VCaP (cell line): ENCODE data around the gene SMARCD1.
A peak's percentile ranks its signal among the peaks of the same experiment; 100 is the strongest.

Experiments
- H3K27ac ChIP-seq: fragments of 450-650 bp; 2 replicates; pipeline ENCODE4 v1.5.1; 2017
- TF ChIP-seq, protein P1 (sequence below): fragments of 450-650 bp; conservative IDR thresholded peaks from 2 replicates; pipeline ENCODE4 v1.5.1; 2017; ENCODE audit warnings: mild to moderate bottlenecking, moderate library complexity

Gene SMARCD1

DNA sequence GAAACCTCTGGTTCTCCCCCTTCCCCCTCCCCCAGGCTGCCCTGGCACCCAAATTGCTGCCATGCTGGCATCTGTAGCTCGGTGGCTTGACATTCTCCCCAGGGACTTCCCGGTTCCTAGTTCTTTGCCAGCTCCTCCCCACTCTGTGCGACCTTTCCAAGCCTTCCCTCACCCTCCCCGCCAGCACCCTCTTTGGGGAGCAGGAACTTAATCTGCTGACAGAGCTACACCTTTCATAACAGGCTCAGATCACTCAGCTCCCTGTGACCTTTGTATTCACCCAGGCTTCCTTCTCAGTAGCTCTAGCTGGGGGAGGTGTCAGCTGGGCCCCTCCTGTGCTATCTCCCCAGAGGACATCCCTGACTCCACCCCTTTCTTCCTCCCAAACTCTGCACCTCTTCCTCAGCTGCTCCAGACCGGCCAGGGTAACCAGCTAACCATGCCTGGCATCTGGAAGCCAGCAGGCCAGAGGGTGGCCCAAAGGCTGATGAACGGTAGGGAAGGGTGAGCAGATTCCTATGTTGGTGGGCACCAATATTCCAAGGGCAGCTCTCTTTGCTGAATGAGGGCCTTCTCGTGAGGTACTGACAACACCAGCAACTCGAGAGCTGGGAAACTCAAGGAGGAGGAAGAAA is 25.1 kb downstream of the SMARCD1 start:
- peak overlapping the region; percentile 63 for H3K27ac ChIP-seq
- TF ChIP-seq, protein P1, sequence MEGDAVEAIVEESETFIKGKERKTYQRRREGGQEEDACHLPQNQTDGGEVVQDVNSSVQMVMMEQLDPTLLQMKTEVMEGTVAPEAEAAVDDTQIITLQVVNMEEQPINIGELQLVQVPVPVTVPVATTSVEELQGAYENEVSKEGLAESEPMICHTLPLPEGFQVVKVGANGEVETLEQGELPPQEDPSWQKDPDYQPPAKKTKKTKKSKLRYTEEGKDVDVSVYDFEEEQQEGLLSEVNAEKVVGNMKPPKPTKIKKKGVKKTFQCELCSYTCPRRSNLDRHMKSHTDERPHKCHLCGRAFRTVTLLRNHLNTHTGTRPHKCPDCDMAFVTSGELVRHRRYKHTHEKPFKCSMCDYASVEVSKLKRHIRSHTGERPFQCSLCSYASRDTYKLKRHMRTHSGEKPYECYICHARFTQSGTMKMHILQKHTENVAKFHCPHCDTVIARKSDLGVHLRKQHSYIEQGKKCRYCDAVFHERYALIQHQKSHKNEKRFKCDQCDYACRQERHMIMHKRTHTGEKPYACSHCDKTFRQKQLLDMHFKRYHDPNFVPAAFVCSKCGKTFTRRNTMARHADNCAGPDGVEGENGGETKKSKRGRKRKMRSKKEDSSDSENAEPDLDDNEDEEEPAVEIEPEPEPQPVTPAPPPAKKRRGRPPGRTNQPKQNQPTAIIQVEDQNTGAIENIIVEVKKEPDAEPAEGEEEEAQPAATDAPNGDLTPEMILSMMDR = no peak

DNA sequence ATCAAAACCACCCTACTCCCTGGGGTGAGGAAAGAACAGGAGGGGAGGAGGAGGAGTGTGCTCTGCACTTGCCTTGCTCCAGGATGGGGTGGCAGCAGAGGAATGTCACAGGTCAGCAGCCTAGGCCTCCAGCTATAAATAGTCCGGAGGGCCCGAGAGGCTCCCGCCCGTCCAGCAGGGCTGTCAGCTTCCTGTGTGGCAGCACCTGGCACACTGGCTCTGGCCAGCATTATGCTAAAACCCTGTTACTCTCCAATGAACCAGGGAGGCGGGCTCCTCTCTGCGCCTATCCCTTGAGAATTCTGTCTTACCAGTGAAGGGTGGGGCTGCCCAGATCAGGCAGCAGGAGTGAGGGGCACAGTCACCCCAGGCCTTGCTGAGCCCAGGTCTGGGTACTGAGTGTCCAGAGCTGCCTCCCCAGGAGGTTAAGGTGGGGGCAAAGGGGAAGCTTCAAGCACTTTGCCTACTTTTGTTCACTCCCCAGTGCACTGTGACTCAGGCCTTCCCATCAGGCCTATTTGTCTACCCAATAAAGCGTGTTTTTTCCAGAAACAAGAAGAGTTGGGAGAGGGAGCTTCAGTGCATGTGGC is 25.7 kb downstream of the SMARCD1 start:
- TF ChIP-seq, protein P1 = no peak
- peak overlapping the region; percentile 63 for H3K27ac ChIP-seq

DNA sequence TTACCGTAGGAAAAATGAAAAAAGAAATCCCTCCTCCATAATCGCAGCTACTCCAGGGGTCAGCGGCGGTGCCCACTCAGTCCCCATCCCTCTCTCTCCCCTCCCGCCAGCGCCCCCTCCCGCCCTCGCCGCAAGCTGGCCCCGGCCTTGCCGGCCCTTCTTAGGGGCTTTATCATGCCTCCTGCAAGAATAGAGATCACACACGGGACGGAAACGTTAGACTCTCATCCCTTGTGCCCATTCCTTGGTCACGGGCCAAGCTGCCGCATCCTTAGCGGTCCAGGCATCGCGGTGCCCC is 26.2 kb downstream of the SMARCD1 start:
- TF ChIP-seq, protein P1 = no peak
- H3K27ac ChIP-seq = peak overlapping the region; percentile 63

DNA sequence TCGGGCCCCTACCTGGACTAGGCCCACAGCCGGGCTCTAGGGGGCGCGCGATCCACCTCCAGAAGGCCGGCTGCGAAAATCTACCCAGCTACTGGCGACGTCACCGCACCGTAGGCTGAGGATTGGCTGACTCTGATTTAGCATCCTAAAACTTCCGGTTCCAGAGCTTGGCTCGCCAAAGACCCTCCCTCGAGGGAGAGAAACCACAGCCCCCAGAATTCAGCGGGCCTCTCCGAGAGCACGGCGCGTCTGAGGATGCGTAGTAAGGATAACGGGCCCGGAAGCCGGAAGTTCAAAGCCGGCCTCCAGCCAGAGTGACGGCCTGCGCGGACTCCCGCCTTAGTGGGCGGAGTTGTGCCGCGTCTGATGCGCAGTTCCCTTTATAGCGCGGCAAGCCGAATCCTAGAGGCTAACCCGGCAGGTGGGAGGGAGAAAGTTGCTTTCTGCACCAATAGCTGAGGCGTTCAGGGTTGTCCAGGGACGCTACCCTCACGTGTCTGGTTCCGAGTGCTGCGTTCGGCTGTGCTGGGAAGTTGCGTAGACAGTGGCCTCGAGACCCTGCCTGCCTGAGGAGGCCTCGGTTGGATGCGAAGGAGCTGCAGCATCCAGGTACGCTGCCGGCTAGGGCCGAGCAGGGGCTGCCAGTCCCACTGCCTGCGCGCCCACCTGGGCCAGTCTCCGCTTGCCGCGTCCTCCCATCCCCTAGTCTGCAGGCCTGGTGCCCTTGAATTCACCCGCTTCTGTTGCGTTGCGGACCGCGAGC is 26.7 kb downstream of the SMARCD1 start, which contains the start of gene COX14:
TSS of gene COX14 (plus strand) at position 544 of the 763 bp plus-strand sequence. CDS start 7,808 bp downstream, outside the sequence.
- TF ChIP-seq, protein P1 = peak; percentile 99
- peak within 1 kb of the TSS; percentile 88 for H3K27ac ChIP-seq

DNA sequence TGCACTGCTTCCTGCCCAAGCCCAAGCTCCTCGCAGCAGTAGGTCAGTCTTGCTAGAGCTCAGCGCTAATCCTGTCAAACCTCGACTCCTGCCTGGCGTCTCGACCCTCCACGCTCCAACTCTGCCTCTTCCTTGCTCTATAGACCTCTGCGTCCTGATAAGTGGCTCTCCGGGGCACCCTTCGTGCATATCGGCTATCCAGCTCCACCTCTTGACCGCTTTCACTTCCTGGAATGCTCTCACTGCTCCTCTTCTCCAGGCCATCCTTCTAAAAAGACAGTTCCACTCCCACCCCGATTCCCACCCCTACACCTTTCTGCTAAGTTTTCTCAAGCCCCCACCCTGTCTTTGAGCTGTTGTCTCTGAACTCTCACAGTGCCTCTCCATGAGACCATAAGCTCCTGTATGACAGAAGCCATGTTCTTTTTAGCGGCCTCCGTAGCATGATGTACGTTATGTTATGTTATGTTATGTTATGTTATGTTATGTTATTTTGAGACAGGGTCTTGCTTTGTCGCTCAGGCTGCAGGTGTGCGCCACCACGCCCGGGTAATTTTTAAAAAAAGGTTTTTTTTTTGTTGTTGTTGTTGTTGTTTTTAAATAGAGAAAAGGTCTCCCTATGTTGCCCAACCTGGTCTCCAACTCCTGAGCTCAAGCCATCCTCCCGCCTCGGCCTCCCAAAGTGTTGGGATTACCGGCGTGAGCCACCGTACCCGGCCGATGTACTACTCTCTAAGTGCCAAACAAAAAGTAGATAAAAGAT is 27.5 kb downstream of the SMARCD1 start:
- TF ChIP-seq, protein P1 = no peak
- peak overlapping the region; percentile 88 for H3K27ac ChIP-seq

DNA sequence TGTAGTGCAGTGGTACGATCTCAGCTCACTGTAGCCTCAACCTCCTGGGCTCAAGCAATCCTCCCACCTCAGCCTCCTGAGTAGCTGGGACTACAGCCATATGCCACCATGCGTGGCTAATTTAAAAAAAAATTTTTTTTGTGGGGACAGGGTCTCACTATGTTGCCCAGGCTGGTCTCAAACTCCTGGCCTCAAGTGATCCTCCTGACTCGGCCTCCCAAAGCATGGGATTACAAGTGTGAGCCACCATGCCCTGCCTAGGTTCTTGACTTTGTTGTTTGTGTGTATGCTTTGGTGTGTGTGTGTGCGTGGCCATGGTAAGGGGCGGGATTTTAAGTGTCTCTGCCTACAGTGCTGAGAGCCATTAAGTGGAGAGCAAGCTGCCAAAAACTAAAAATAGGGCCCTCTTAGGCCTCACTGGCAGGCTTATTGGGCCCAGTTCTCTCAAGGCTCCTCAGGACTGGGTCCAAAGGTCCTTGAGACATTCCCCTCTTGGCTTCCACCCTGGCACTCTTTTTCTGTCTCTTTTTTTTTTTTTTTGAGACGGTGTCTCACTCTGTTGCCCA is 32.0 kb downstream of the SMARCD1 start:
- no peak overlapping the region for H3K27ac ChIP-seq
- TF ChIP-seq, protein P1 = no peak

DNA sequence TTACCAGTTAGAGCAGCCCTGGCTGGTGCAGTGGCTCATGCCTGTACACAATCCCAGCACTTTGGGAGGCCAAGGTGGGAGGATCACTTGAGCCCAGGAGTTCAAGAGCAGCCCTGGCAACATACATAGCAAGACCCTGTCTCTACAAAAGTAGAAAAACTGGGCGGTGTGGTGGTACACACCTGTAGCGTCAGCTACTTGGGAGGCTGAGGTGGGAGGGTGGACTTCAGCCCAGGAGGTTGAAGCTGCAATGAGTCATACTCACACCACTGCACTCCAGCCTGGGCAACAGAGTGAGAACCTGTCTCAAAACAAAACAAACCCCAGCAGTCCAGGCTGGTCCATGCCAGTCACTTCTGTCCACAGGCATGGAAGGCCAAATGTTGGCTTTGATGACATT is 34.2 kb downstream of the SMARCD1 start:
- no peak overlapping the region for H3K27ac ChIP-seq
- TF ChIP-seq, protein P1 = no peak
